Tibial nerve (tissue), 3 donors: ENCODE measurements around the gene NR2F6.

Experiments
- POLR2A ChIP-seq, 2 donors: fragments of 450-650 bp; IDR thresholded peaks; one replicate each; pipeline ENCODE4 v1.6.1; 2017; ENCODE audit warnings: antibody characterized with exemption in 2 of 2, mild to moderate bottlenecking in 2 of 2, moderate library complexity in 2 of 2
- TF ChIP-seq, protein P1 (sequence below), 5 experiments: fragments of 200-600 bp in 3 of 5; fragments of 450-650 bp in 2 of 5; sonication (generic) in 3 of 5; IDR thresholded peaks; one replicate each; pipeline ENCODE4 v1.5.1; 2016 to 2019; ENCODE audit warnings: antibody characterized with exemption in 5 of 5, mild to moderate bottlenecking in 3 of 5, moderate library complexity in 2 of 5

DNA sequence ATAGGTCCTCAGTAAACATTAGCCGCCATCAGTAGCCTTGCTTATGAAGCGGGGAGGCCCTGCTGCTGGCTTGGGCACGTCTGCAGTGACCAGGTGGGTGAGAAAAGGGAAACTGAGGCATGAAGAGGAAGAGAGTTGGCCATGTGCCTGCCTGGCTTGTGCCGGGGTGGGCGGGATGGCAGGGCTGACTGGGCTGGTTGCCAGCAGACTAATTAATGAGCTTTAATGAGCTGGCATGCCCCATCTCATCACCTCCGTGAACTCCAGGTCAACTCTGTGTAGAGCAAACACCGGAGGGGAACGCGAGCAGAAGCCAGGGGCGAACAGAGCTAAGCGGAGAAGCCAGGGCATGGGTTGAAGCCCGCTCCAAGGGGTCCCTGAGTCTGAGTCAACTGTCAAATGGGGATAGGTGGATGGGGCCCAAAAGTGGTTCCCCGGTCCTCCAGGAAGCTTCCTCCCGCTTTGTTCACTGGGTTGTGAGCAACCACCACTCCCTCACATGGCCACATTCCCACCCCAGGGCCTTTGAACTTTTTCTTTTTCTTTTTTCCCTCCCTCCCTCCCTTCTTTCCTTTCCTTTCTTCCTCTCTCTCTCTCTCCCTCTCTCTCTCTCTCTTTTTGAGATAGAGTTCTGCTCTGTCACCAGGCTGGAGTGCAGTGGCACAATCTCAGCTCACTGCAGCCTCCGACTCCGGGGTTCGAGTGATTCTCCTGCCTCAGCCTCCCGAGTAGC is 8.7 kb downstream of the NR2F6 start:
- TF ChIP-seq POLR2A (IDR thresholded peaks at IDR 0.05): no peak
- TF ChIP-seq, protein P1, sequence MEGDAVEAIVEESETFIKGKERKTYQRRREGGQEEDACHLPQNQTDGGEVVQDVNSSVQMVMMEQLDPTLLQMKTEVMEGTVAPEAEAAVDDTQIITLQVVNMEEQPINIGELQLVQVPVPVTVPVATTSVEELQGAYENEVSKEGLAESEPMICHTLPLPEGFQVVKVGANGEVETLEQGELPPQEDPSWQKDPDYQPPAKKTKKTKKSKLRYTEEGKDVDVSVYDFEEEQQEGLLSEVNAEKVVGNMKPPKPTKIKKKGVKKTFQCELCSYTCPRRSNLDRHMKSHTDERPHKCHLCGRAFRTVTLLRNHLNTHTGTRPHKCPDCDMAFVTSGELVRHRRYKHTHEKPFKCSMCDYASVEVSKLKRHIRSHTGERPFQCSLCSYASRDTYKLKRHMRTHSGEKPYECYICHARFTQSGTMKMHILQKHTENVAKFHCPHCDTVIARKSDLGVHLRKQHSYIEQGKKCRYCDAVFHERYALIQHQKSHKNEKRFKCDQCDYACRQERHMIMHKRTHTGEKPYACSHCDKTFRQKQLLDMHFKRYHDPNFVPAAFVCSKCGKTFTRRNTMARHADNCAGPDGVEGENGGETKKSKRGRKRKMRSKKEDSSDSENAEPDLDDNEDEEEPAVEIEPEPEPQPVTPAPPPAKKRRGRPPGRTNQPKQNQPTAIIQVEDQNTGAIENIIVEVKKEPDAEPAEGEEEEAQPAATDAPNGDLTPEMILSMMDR (IDR thresholded peaks at IDR 0.05): no peak
